Transverse colon (tissue), 4 donors: ENCODE measurements around the gene S100A16.

Source experiments
- CTCF ChIP-seq, 5 experiments: fragments of 200-600 bp in 3 of 5; fragments of 450-650 bp in 2 of 5; sonication (generic) in 3 of 5; IDR thresholded peaks; 1 replicate in 2 of 5; 2 replicates in 3 of 5; pipeline ENCODE4 v1.5.1; 2016 to 2017; ENCODE audit warnings: antibody characterized with exemption in 5 of 5, inconsistent platforms in 3 of 5, mild to moderate bottlenecking in 2 of 5, moderate library complexity in 1 of 5
- EP300 ChIP-seq: sonication (generic); formaldehyde crosslinking; IDR thresholded peaks from one replicate; pipeline ENCODE4 v1.6.1; 2017; ENCODE audit warnings: antibody characterized with exemption, low read depth
- POLR2A ChIP-seq: fragments of 450-650 bp; IDR thresholded peaks from one replicate; pipeline ENCODE4 v1.6.1; 2016; ENCODE audit warnings: antibody characterized with exemption, mild to moderate bottlenecking, moderate library complexity
- POLR2AphosphoS5 ChIP-seq, 3 donors: sonication (generic); formaldehyde crosslinking; IDR thresholded peaks; one replicate each; pipeline ENCODE4 v1.6.1; 2016; ENCODE audit warnings: antibody characterized with exemption in 3 of 3

- TF ChIP-seq CTCF (IDR thresholded peaks at IDR 0.05) (peak in 3 of 5 experiments; percentile 0 to 89 (median 77)), POLR2A (no peak), POLR2AphosphoS5 (IDR thresholded peaks at IDR 0.05) (no peak), EP300 (no peak)
These were observed 15.0 kb upstream of the S100A16 start, which contains the start of gene S100A1 for GRCh38 chr1:153627715-153628626.
